DMS53 treated with DMSO at 0.1 percent for 48 hours (cell line): ENCODE data around the gene TBPL1.
"Not testable (repeated sequence)": the region's sequence is repeated elsewhere in the genome, so short reads cannot be mapped to it uniquely, and the experiment has no call there.

Experiments used
- DNase-seq: peaks from one replicate; lab custom pipeline; 2025; ENCODE audit not compliant: unreplicated experiment; lab: John Stamatoyannopoulos, UW

Gene TBPL1

GRCh38 chr6:133953634-133954415 is 801 bp downstream of the TBPL1 start:
- no peak for DNase-seq

GRCh38 chr6:133954657-133955576 is 1.9 kb downstream of the TBPL1 start:
- no peak for DNase-seq

DNA sequence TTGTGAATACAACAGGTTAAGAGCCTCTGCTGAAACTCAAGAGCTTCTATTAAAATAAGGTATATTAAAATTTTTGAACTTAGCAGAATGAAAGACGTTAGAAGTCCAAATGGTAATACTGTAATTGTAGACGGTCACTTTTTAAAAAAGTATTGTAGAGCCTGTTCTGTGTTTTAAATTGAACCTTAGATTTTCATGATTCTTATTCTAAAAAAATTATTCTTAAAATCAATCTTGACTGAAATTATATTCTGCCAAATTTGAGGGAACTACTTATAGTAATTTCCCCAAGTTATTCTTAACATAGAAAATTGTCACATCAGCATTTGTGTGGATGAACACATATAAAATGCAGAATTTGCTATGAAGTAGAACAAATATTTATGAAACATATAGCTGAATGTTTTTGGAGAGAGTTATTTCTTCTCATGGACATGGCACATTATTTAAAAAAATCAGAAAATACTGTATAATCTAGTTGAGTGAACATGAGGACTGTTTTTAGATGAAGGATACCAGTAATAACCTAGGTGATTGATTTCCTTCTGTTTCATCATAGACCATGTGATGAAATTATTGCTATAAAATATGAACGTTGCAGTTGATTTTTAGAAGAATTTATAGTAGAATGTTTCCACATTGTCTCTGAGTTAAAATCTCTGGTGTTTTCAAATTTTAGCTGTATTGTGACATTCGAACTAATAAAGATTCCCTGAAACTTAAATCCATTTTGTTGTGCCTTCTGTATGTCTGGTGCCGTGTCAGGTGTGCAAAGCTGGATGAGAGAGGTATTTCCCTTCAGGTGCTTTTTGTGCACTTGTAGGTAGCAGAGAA is 2.8 kb downstream of the TBPL1 start:
- no peak for DNase-seq

- DNase-seq: no peak
Observed at GRCh38 chr6:133956416-133957049, 3.5 kb downstream of the TBPL1 start.

GRCh38 chr6:133957227-133957626 is 4.2 kb downstream of the TBPL1 start:
- DNase-seq: no peak

GRCh38 chr6:133957780-133958242 is 4.8 kb downstream of the TBPL1 start:
- DNase-seq: no peak

DNA sequence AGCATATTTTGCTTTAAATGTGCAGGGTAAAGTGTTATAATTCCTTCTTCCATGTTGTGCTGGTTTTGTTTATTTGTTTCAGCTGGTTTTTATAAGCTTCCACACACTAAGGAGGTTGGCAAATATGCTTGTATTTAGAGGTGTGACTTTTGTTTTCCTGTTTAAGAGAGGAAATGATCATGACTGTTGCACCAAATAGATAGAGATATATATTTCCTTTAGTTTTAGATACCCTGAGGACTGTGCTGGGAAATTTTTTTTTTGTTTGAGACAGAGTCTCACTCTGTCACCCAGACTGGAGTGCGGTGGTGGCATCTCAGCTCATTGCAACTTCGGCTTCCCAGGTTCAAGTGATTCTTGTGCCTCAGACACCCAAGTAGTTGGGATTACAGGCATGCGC is 5.8 kb downstream of the TBPL1 start:
- DNase-seq: no peak

GRCh38 chr6:133959667-133960368 is 6.8 kb downstream of the TBPL1 start:
- no peak for DNase-seq

- DNase-seq: no peak
Observed at GRCh38 chr6:133961831-133962230, 8.8 kb downstream of the TBPL1 start.

- DNase-seq: no peak
Observed at GRCh38 chr6:133964052-133964451, 11.0 kb downstream of the TBPL1 start.

GRCh38 chr6:133964702-133965101 is 11.7 kb downstream of the TBPL1 start:
- DNase-seq: no peak

- DNase-seq: no peak
Observed at GRCh38 chr6:133965817-133966360, 12.9 kb downstream of the TBPL1 start.

DNA sequence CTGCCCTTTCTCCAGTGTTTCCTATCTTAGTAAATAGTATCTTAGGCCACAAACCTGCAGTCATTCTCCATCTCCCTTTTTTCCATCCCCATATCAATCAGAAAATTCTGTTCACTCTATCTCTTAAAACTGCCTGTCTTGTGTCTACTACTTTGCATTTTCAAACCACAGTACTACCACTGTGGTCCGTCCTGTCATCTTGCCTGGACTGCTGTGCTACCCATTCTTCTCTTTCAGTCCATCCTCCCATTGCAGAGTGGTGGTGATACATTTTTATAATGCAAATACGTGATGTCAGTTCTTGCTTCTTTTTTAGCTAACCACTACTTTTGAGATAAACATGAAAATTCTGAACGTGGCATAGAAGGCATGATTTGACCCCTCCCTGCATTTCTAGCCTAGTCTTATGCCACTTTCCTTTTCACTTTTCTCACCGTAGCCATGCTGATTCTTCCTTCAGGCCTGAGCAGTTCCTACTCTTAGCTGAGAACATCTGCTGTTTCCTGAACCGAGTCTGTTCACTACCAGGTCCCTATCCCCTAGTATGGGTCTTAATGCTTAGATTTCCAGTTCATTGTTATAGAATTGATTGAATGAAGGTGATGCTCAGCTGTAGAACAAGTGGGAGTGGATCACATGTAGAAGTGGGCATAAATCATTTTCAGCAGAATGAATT is 13.8 kb downstream of the TBPL1 start:
- no peak for DNase-seq

DNA sequence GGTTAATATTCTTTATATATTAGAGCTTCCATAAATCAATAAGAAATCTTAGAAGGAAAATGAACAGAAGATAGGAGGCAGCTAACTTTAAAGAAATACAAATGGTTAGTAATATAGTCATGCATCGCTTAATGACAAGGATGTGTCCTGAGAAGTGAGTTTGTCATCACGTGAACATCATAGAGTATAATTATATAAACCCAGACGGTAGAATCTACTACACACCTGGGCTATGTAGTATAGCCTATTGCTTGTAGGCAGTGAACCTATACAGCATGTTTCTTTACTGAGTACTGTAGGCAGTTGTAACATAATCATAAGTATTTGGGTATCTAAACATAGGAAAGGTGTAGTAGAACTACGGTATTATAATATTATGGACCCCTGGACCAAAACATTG is 14.3 kb downstream of the TBPL1 start:
- DNase-seq: no peak

DNA sequence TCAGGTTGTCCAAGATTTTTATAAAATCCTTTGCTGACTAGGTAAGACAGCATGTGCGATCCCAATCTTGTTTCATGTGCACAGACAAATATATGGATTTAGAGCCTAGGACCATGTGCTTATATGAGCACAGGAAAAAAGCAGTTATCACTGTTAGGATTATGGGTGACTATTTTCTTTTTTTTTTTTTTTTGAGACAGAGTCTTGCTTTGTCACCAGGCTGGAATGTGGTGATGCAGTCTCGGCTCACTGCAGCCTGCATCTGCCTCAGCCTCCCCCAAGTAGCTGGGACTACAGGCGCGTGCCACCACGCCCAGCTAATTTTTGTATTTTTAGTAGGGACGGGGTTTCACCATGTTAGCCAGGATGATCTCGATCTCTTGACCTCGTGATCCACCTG is 14.8 kb downstream of the TBPL1 start:
- DNase-seq: not testable (repeated sequence)

DNA sequence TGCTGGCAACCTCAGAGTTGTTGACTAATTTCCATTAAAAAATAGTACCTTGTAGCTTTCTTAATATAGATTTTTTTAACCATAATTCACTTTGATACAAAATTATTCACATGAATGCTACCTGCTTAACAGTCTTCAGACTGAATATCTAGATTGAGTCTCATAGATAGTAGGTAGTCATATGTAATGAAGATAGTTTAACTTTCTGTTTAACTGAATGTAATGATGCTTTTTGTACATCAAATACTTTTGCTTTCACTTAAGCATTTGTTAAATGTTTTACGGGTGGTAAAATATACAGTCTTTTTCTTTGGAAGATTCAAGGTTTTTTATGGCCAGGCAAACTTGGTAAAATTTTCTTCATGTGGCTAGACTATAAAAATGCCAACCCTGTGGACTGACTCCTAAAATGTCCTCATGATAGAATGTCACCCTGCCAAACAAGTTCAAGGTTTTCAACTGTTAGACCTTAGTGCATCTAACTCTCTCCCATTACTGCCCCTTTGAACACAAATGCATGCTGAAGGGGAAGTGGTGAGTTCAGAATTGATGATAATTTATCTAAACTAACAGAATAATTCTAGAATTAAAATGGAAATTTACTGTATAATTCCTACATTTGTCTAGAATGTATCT is 16.4 kb downstream of the TBPL1 start:
- no peak for DNase-seq

DNA sequence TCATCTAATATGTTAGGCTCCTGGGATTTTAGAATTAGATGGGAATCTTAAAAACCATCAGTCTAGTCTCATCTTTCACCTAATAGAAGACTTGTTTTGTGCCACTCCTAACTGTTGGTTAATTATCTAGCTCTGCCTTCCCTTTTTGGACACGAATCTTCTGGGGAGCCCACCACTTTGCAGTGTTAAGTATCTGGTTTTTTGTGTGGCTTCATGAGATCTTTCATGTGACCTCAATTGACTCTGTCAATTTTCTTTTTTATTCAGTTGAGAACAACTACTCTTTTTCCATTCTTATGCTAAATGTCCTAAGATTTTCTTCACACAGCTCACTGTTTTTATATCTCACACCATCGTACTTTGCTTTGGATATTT is 16.9 kb downstream of the TBPL1 start:
- no peak for DNase-seq

- DNase-seq: no peak
Observed at GRCh38 chr6:133971861-133972260, 18.8 kb downstream of the TBPL1 start.

DNA sequence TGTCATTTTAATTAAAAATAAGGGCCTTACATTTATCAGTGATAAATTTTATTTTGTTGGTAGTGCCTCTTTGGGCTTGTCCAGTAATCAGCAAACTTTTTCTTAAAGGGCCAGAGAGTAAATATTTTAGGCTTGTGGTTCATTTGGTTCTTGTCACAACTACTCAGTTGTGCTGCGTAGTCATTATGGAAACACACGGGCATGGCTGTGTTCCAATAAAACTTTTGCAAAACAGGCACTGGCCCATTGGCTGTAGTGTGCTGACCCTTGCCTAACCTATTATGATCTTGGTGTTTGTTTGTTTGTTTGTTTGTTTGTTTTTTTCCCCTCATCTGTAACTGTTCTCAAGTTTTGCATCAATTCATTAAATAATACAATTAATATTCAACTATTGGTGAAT is 19.4 kb downstream of the TBPL1 start:
- DNase-seq: no peak
